DMS153 (cell line): ENCODE data around the gene QRSL1.
A peak's percentile ranks its signal among the peaks of the same experiment; 100 is the strongest.
"Not testable (repeated sequence)": the region's sequence is repeated elsewhere in the genome, so short reads cannot be mapped to it uniquely, and the experiment has no call there.

ENCODE experiments used
- DNase-seq: peaks from one replicate; lab custom pipeline; 2025; lab: John Stamatoyannopoulos, UW

The QRSL1 gene, protein sequence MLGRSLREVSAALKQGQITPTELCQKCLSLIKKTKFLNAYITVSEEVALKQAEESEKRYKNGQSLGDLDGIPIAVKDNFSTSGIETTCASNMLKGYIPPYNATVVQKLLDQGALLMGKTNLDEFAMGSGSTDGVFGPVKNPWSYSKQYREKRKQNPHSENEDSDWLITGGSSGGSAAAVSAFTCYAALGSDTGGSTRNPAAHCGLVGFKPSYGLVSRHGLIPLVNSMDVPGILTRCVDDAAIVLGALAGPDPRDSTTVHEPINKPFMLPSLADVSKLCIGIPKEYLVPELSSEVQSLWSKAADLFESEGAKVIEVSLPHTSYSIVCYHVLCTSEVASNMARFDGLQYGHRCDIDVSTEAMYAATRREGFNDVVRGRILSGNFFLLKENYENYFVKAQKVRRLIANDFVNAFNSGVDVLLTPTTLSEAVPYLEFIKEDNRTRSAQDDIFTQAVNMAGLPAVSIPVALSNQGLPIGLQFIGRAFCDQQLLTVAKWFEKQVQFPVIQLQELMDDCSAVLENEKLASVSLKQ

DNA sequence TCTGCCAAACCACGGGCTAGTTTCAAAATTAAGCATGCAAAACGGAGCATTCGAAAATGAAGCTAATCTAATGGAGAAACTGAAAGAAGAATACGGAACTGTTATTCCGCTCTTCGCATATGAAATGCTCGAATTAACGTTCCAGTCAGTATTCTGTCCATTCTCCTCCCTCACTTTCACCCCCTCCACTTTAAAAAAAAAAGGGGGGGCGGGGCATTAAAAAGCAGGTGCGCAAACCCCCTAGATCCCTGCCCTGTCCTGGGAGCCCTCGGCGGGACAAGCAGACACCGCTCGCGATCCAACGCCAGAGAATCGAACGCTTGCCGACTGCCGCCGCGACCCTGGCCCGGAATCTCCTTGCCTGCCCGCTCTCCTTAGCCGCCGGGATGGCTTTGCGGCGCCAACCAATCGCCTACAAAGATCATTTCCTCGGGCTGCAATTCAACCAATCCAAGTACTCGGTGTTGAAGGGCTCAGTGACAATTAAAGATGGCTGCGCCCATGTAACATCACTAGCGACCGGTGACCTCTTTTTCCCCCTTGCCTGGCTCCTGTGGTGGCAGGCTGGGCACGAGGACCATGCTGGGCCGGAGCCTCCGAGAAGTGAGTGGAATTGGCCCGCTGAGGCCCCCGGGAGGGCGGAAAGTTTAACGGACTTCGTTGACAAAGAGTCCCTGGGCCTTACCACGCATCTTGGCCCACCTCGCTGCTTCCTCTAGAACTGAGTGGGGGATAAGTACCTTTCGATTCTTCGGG lies at the start of gene QRSL1, which contains the start of gene RTN4IP1:
Gene QRSL1, plus strand, starts transcription at position 476 of the 756 bp plus-strand sequence. Its CDS starts 104 bp downstream, at position 580.
Gene RTN4IP1, minus strand, starts transcription at position 396 of the 756 bp plus-strand sequence. CDS start 477 bp downstream, outside the sequence.
- peak; percentile 90 for DNase-seq

DNA sequence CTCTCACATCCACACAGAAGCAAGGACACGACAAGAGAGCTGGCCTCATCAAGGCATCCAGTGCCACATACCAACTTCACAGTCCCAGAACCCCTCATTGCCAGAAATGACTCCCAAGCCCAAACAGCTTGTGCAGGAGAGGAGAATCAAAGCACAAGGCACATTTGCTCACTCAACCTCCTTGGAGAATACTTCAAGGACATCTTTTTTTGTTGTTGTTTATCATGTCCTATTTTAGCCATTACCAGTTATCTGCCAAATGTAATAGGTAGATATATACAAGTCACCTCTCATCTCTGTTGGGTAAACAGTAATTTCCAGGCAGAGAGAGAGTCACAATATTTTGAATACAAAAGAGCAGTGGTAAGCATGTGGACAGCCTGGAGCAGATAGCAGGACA lies 47.9 kb upstream of the QRSL1 start:
- no peak for DNase-seq

DNA sequence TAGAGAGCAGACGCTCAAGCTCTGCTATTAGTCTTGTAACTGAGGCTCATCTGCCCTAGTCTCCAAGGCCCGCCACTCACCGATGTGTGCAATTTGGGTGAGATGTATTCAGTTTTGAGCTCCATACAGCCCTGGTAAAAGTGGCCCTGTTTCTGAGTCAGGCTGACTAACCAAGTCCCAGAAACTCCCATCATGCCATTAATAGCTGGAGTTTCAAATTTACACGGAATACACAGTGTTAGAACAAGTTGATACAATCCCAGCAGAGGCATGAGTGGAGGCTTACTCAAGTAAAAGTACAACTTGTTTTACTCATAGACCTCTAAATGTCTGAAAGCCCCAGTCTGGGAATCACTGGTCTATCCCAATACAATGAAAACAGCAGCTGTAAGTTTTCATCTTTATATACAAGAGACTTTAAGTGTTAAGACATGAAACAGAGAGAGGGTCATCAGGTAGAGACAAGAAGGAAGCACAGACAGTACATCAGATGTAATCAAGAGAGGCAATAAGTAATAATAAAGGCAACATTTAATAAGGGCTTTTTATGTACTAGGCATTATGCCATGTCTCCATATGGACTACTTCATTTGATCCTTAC lies 42.5 kb upstream of the QRSL1 start:
- no peak for DNase-seq

DNA sequence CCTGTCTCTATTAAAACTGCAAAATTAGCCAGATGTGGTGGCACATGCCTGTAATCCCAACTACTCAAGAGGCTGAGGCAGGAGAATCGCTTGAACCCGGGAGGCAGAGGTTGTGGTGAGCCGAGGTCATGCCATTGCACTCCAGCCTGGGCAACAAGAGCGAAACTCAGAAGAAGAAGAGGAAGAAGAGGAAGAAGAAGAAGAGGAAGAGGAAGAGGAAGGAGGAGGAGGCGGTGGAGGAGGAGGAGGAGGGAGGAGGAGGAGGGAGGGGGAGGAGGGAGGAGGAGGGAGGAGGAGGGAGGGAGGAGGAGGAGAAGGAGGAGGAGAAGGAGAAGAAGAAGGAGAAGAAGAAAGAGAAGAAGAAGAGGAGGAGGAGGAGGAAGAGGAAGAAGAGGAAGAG lies 40.4 kb upstream of the QRSL1 start:
- not testable (repeated sequence) for DNase-seq

DNA sequence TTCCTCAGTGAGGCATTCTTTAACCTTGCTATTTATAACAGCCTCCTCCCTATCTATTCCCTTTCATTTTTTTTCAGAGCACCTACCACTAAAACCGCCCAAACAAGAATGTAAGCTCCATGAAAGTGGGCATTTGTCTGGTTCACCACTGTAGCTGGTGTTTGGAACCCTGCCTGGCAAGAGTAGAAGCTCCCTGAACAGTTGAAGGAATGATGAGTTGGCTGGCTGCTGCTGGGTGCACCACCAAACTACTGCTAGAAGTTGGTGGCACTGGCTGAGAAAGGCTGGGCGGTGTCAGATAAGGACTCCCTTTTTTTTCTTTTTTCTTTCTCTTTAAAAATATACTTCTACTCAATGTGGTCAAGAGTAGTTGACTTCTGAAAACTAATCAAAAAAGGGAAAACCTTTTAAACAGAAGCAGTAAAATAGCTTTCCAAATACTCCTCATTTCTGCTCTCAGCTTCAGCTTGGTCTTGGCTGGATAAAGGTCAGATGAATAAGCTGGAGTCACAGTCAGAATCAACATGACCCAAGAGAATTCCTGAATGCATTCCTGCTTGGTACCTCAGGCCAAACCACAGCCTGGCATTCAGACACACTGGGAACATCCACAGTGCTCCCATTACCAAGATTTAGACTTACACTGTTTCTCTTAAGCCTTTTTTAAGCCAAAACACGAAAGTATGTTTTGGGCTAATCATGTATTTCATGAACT lies 38.1 kb upstream of the QRSL1 start:
- DNase-seq, result no peak

DNA sequence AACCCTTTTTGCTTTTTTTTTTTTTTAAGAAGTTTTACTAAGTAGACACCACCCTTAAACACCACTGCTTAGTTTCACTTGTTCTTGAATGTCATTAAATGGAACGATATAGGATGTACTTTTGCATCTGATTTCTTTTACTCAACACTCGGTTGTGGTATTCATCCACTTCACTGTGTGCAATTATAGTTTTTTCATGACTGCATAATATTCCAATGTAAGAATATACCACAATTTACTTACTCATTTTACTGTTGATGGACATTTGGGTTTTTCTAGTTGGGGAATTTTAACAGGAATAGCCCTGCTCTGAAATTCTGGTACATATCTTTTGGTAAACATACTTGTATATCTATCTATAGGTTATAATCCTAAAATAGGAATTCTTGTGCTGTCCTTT lies 29.9 kb upstream of the QRSL1 start:
- no peak for DNase-seq

DNA sequence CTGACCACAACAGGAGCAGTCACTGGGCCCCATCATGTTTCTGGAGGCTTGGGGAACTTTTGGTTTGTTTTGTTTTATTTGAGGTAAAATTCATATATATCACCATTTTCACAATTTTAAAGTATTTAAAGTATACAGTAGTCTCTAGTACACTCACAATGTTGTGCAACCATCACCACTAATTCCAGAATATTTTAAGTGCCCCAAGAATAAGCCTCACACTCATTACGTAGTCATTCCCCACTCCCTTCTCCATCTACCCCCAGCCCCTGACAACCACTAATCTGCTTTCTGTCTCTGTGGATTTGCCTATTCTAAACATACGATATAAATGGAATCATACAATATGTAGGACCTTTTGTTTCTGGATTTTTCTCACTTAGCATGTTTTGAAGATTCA lies 29.0 kb upstream of the QRSL1 start:
- no peak for DNase-seq

DNA sequence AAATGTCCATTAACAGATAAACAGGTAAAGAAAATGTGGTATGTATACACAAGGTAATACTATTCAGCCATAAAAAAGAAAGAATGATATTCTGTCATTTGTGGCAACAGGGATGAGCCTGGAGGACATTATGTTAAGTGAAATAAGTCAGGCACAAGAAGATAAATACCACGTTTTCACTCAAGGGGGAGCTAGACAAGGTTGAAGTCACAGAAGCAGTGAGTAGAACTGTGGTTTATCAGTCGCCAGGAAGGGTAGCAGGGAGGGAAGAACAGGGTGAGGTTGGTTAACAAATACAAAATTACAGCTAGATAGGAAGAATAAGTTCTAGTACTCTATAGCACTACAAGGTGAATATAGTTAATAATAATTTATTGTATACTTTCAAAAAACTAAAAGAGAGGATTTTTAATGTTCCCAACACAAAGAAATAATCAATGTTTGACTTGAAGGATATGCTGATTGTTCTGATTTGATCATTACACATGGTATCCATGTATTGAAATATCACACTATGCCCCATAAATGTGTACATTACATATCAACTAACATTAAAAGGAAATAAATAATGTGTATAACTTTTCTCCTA lies 21.2 kb upstream of the QRSL1 start:
- DNase-seq, result no peak

DNA sequence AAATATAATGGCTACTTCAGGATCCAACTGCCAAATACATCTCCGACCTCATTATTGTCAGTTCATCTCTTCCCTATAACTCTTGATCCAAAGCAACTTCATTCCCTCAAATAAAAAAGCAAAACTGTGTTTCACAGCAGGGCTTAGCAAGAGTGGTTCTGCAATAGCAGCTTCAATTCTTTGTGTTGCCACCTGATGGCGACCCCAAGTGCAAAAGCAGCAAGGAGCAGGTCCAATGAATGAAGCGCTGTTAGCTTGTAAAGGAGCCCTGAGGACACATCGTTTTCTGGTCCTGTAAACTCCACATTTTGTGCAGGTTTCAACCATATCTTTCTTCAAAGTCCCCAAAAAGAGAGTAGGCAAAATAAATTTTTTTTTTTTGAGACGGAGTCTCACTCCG lies 19.7 kb upstream of the QRSL1 start:
- no peak for DNase-seq

DNA sequence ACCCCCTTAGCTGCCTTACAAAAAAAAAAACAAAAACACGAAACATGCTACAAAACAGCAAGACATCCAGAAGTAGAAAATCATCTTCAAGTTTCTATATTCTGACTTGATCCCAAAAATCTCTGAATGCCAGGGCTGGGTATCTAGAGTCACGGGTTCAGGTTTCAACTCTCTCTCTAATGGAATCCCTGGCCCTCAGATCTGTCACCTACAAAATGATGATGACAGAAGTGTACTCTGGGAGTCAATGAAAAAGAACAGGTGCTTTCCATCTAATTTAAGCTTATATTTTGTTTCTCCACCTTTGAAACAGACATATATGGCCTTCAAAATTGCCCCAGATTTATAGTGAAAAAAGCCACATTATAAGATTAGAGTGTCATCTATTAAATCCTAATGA lies 18.3 kb upstream of the QRSL1 start:
- no peak for DNase-seq

DNA sequence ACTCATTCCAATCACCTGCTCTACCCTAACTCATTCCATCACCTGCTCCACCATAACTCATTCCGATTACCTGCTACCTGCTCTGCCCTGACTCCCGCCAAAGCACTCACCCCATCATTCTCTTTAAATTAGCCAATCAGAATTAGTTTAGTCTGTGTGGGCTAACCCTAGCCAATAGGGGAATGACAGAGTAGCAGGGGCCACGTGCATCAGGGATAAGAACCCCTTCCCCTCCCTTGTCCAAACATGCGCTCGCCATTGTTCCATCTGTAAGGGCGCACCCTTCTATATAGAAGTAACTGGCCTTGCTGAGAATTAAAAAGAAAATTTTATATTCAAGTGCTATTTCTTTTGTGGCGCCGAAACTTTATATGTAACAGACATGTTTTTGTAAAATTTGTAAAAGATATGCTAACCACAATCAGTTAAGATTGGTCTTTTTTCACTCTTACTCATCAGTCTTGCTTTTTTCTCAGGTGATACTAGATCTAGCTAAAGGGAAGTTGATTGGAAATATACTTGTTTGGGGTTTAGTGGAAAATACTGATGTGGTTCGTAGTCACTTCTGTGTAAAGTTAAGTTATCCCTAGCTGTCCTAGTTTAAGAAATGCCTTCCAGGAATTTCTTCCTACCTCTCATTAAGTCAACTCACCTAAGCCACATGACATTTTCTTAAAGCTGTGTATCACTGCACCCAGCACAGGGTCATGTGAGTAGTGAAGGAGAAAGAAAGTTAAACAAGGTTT lies 16.5 kb upstream of the QRSL1 start:
- no peak for DNase-seq

DNA sequence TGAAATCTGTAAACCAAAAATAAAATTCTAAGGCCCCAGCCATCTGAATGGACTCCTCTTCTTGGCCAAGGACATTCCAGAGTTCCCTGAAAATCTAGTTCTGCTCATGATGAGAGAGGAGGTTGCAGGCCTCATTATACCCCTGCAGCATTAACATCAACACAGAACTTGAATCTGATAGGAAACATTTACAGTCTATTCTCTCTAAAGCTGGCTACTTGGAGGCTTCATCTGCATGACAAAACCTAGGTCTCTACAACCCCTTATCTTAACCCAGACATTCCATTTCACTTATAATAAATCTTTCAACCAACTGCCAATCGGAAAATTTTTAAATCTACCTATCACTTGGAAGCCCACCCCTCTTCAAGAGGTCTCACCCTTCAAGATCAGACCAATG lies 15.8 kb upstream of the QRSL1 start:
- DNase-seq, result no peak

DNA sequence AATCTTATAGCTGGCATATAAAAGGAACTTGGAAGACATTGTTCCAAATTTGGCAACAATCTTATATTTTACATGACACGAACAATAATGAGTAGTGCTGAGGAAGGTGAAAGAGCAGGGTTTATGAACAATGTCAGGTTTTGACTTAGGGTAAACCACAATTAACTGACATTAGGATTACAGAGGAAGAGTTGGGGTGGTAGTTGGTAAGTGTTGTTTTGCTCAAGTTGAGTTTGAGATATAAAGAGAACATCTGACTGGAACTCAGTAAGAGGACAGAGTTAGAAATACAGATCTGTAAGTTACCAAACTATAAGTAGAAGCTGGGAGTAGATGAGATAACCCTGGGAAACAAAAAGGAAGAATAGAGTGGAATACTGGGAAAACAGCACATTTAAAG lies 15.2 kb upstream of the QRSL1 start:
- DNase-seq, result no peak

DNA sequence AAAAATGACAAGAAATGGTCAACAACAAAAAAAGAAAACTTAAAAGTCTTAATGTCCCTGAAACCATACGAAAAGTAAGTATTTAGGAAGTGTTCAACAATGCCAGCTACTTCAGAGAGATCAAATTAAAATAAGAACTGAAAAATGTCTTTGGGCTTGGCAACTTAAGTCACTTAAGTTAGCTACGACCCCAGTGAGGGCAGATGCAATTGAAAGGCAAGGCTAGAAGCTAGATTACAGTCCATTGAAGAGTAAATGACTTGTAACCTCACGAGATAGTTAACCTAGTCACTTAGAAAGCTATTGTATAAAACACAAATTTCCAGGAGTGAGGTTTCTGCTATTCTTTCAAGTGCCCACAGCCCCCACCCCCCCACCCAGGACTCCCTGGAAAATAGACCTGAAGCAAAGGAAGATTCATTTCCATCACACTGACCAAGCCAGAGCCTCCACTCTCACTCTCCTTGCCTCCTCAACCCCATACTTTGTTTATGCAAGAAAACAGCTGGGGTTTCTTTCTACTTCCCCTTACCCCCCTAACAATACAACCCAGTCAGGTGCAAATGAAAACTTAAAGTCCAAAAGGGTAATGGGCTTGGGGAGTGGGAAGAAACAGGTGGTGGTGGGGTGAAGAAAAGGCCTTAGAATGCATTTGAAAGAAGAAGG lies 14.7 kb upstream of the QRSL1 start:
- no peak for DNase-seq

DNA sequence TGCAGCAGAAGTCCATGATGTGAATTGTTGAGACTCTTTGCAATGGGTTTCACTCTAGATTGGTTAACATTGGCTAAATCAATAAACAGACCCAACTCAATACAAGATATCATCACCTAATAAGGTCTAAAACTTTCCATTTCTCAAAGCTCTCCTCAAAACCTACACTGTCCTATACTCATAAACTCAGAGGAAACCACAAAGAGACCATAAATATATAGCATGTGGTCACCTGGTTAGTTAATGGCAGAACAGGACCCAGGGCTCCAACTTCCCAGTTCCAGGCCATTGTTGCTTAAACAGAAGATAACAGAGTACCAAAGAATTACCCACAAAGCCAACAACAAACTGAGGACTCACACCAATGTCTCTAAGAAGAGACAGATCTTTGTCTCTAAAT lies 12.1 kb upstream of the QRSL1 start:
- DNase-seq, result no peak

DNA sequence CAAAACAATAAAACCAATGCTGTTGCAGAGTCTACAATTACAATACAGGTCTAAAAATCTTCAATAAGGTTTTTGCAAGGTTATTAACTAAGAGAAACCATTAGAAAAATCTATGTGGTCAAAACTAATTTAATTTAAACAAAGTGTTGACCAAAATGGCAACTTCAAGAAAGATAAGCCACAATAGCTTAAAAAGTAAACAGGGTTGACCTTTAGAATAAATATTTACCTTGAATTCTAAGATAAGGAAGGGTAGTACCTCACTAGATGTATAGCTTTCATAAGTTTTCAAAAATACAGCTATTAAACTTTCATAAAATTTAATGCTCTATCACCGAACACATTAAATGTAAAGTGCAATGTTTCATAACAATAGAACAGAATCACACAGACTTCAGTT lies 11.5 kb upstream of the QRSL1 start:
- no peak for DNase-seq

DNA sequence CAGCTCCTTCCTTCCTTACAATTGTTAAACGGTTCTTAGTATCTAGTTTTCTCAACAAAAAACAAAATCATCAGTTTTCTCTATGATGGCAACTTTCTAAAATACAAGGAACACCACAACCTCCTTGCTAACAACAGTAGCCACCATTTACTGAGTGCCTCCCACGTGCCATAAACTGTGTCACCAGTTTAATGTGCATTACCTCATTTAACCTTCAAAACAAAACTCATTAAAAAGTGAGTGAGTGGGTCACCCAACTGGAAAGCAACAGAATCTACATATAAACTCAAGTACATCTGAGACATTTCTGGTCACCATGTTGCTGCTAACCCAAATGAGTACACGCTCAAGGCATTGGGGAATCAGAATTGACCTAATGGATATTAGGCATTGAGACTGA lies 11.1 kb upstream of the QRSL1 start:
- no peak for DNase-seq

DNA sequence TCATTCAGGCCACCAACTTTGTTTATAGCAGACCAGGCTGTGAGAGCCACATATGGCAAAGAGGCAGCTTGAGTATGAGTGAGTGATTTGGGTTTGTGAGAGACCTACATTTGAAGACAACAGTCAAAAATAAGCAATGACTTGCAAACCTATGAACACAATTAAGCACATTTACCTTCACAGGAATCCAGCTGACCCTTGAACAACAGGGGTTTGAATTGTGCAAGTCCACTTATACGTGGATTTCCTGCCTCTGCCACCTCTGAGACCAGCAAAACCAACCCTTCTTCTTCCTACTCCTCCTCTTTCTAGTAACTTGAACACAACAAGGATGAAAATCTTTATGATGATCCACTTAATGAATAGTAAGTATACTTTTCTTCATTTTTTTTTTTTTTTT lies 10.2 kb upstream of the QRSL1 start:
- no peak for DNase-seq

DNA sequence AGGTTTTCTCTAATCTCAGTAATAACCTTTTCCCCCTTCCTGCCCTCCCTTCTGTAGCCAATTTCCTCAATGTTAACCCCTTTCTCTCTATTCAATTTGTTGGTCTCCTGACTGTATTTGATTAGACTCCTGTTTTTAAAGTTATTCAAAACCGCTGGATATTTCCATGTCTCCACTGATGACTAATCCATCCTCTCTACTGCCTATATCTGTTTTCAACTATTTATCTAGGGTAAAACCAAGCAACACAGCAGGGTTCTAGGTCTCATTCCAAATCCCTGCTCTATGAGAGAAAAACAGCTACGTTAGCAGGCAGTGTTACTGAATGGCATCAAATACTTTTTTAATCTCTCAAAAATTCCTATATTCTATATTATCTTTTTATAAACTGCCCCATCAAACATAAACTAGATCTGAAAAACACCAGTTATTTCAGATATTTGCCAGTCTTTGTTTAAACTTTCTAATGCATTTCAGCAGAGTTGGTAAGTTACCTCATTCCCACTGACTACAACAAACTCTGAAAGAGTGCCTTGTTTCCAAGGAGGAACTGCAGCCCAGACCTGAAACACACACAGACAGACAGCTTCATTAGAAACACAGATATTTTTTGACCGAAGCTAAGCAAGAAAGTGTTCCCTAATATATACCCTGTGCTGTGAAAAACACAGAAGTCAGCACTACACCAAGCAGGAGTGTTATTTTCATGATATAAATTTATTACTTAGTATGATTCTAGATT lies 8.3 kb upstream of the QRSL1 start:
- no peak for DNase-seq

DNA sequence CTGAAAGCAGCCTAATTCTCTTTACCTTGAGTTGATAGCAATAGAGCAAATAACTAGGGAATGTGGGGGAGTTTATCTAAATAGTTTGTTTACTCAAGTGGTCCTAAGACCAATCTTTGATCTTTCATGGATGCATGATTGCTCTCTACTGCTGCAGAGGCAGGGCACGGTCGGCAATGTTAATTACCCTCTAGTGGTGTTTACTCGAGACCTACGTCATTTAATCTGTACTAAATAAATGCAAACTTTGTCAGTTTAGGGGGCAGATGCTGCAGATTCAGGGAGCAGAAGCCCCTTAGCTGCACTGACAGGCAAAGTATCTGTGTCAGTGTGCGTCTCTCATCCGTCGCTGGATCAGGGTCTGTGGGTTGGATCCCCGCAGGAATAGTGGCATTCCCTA lies 7.0 kb upstream of the QRSL1 start:
- no peak for DNase-seq
